IMR-90 (cell line): ENCODE data around the gene RCAN2.

Experiments
- BHLHE40 ChIP-seq: fragments of 150-350 bp; IDR thresholded peaks from 2 replicates; pipeline ENCODE4 v1.6.1; 2016; ENCODE audit warnings: mild to moderate bottlenecking, low read depth, low read length
- CEBPB ChIP-seq: IDR thresholded peaks from 2 replicates; pipeline ENCODE4 v1.6.1; 2012; ENCODE audit warnings: low read depth, low read length, improper control_type of control experiment
- MAFK ChIP-seq: IDR thresholded peaks from 2 replicates; pipeline ENCODE4 v1.6.1; 2012; ENCODE audit warnings: low read depth, low read length, improper control_type of control experiment
- MAZ ChIP-seq: IDR thresholded peaks from 2 replicates; pipeline ENCODE4 v1.6.1; 2012; ENCODE audit warnings: low read depth, mild to moderate bottlenecking, low read length, improper control_type of control experiment, moderate library complexity, borderline replicate concordance
- MXI1 ChIP-seq: IDR thresholded peaks from 2 replicates; pipeline ENCODE4 v1.6.1; 2012; ENCODE audit warnings: low read depth, mild to moderate bottlenecking, low read length, moderate library complexity, borderline replicate concordance
- POLR2A ChIP-seq: IDR thresholded peaks from 2 replicates; pipeline ENCODE4 v1.6.1; 2012; ENCODE audit warnings: mild to moderate bottlenecking, low read depth, low read length
- RAD21 ChIP-seq: IDR thresholded peaks from 2 replicates; pipeline ENCODE4 v1.6.1; 2012; ENCODE audit warnings: low read length, improper control_type of control experiment
- RCOR1 ChIP-seq: IDR thresholded peaks from 2 replicates; pipeline ENCODE4 v1.6.1; 2012; ENCODE audit warnings: mild to moderate bottlenecking, low read length, improper control_type of control experiment; ENCODE audit not compliant: insufficient replicate concordance
- RFX5 ChIP-seq: IDR thresholded peaks from 2 replicates; pipeline ENCODE4 v1.8.0; 2012; ENCODE audit warnings: low read depth, mild to moderate bottlenecking, low read length, moderate library complexity
- SMC3 ChIP-seq: fragments of 150-350 bp; IDR thresholded peaks from 2 replicates; pipeline ENCODE4 v1.6.1; 2016; ENCODE audit warnings: low read depth, mild to moderate bottlenecking, antibody characterized with exemption, low read length, moderate library complexity
- TF ChIP-seq, protein P1 (sequence below): conservative IDR thresholded peaks from 2 replicates; pipeline ENCODE4 v1.5.1; 2012; ENCODE audit warnings: mild to moderate bottlenecking, low read depth, low read length, improper control_type of control experiment
- TF ChIP-seq, protein P2 (sequence below): fragments of 150-350 bp; IDR thresholded peaks from 2 replicates; pipeline ENCODE4 v1.6.1; 2017; ENCODE audit warnings: mild to moderate bottlenecking, antibody characterized with exemption, low read length, low read depth
- TF ChIP-seq, protein P3 (sequence below): fragments of 150-350 bp; IDR thresholded peaks from 2 replicates; pipeline ENCODE4 v1.6.1; 2016; ENCODE audit warnings: low read depth, mild to moderate bottlenecking, low read length, moderate library complexity, borderline replicate concordance

- TF ChIP-seq MXI1 = no peak
- TF ChIP-seq RFX5 = no peak
- TF ChIP-seq, protein P1, sequence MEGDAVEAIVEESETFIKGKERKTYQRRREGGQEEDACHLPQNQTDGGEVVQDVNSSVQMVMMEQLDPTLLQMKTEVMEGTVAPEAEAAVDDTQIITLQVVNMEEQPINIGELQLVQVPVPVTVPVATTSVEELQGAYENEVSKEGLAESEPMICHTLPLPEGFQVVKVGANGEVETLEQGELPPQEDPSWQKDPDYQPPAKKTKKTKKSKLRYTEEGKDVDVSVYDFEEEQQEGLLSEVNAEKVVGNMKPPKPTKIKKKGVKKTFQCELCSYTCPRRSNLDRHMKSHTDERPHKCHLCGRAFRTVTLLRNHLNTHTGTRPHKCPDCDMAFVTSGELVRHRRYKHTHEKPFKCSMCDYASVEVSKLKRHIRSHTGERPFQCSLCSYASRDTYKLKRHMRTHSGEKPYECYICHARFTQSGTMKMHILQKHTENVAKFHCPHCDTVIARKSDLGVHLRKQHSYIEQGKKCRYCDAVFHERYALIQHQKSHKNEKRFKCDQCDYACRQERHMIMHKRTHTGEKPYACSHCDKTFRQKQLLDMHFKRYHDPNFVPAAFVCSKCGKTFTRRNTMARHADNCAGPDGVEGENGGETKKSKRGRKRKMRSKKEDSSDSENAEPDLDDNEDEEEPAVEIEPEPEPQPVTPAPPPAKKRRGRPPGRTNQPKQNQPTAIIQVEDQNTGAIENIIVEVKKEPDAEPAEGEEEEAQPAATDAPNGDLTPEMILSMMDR = no peak
- TF ChIP-seq, protein P2, sequence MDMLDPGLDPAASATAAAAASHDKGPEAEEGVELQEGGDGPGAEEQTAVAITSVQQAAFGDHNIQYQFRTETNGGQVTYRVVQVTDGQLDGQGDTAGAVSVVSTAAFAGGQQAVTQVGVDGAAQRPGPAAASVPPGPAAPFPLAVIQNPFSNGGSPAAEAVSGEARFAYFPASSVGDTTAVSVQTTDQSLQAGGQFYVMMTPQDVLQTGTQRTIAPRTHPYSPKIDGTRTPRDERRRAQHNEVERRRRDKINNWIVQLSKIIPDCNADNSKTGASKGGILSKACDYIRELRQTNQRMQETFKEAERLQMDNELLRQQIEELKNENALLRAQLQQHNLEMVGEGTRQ = no peak
- TF ChIP-seq RAD21 = no peak
- no peak for TF ChIP-seq POLR2A
- TF ChIP-seq, protein P3, sequence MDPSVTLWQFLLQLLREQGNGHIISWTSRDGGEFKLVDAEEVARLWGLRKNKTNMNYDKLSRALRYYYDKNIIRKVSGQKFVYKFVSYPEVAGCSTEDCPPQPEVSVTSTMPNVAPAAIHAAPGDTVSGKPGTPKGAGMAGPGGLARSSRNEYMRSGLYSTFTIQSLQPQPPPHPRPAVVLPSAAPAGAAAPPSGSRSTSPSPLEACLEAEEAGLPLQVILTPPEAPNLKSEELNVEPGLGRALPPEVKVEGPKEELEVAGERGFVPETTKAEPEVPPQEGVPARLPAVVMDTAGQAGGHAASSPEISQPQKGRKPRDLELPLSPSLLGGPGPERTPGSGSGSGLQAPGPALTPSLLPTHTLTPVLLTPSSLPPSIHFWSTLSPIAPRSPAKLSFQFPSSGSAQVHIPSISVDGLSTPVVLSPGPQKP = no peak
- no peak for TF ChIP-seq BHLHE40
- no peak for TF ChIP-seq RCOR1
- no peak for TF ChIP-seq CEBPB
- no peak for TF ChIP-seq SMC3
- TF ChIP-seq MAFK = no peak
- TF ChIP-seq MAZ = no peak
Measured at GRCh38 chr6:46338131-46338530, 153.1 kb downstream of the RCAN2 start.
